HEK293 (cell line): ENCODE results near the gene TCF7L1.

Experiments used
- CTCF ChIA-PET: fragments of 350-600 bp; formaldehyde crosslinking; extraction: SDS; loops from one replicate; lab custom pipeline; 2021; ENCODE audit warnings: antibody characterized with exemption; lab: Yijun Ruan, JAX
- POLR2A ChIA-PET: fragments of 300-600 bp; formaldehyde crosslinking; extraction: SDS; loops from one replicate; lab custom pipeline; 2020; ENCODE audit warnings: antibody characterized with exemption, inconsistent platforms; lab: Yijun Ruan, JAX
- H3K27ac ChIP-seq: fragments of 200-500 bp; sonication (Bioruptor generic); 2 replicates; pipeline ENCODE4 v1.5.1; 2014; ENCODE audit warnings: low read depth, low read length, control low read depth, inconsistent platforms; ENCODE audit errors: extremely low read depth
- H3K36me3 ChIP-seq, 2 experiments: fragments of 200-500 bp in 1 of 2; sonication (Bioruptor generic) in 1 of 2; 1 replicate in 1 of 2; 2 replicates in 1 of 2; pipeline ENCODE4 v1.5.1; 2014 to 2017; ENCODE audit warnings: inconsistent platforms in 2 of 2, low read length in 2 of 2; ENCODE audit not compliant: control insufficient read depth in 2 of 2, insufficient read depth in 1 of 2
- H3K4me1 ChIP-seq: fragments of 200-500 bp; sonication (Bioruptor generic); 2 replicates; pipeline ENCODE4 v1.5.1; 2014; ENCODE audit warnings: mild to moderate bottlenecking, low read length, inconsistent platforms; ENCODE audit not compliant: control insufficient read depth, insufficient read depth
- H3K4me3 ChIP-seq: 2 replicates; pipeline ENCODE4 v1.5.1; 2011; ENCODE audit warnings: low read depth, mild to moderate bottlenecking, control low read depth, low read length, moderate library complexity
- H3K9me3 ChIP-seq: fragments of 200-500 bp; sonication (Bioruptor generic); 2 replicates; pipeline ENCODE4 v1.5.1; 2014; ENCODE audit warnings: low read depth, low read length, inconsistent platforms; ENCODE audit not compliant: control insufficient read depth, insufficient read depth
- GLI4 ChIP-seq: fragments of 450-650 bp; formaldehyde crosslinking; IDR thresholded peaks from 2 replicates; pipeline ENCODE4 v1.5.1; 2016; ENCODE audit warnings: missing biosample characterization, missing genetic modification characterization
- HOXC10 ChIP-seq: sonication (generic); formaldehyde crosslinking; IDR thresholded peaks from 2 replicates; pipeline ENCODE4 v1.8.1; 2023; ENCODE audit warnings: mild to moderate bottlenecking, missing genetic modification reagents
- HOXD13 ChIP-seq: sonication (generic); formaldehyde crosslinking; IDR thresholded peaks from 2 replicates; pipeline ENCODE4 v1.8.0; 2022; ENCODE audit warnings: missing genetic modification reagents, borderline replicate concordance
- KLF1 ChIP-seq: fragments of 450-650 bp; formaldehyde crosslinking; IDR thresholded peaks from 2 replicates; pipeline ENCODE4 v1.5.1; 2016; ENCODE audit warnings: missing biosample characterization, missing genetic modification characterization
- MYNN ChIP-seq: fragments of 450-650 bp; formaldehyde crosslinking; IDR thresholded peaks from 2 replicates; pipeline ENCODE4 v1.5.1; 2016; ENCODE audit warnings: missing biosample characterization, missing genetic modification characterization, borderline replicate concordance
- PRDM1 ChIP-seq: fragments of 450-650 bp; formaldehyde crosslinking; IDR thresholded peaks from 2 replicates; pipeline ENCODE4; 2016; ENCODE audit warnings: missing biosample characterization, missing genetic modification characterization
- SP7 ChIP-seq: fragments of 450-650 bp; formaldehyde crosslinking; IDR thresholded peaks from 2 replicates; pipeline ENCODE4 v1.5.1; 2016; ENCODE audit warnings: missing biosample characterization, missing genetic modification characterization
- ZBTB1 ChIP-seq: fragments of 450-650 bp; formaldehyde crosslinking; IDR thresholded peaks from 2 replicates; pipeline ENCODE4 v1.5.1; 2016; ENCODE audit warnings: missing biosample characterization, missing genetic modification characterization
- ZBTB17 ChIP-seq: fragments of 450-650 bp; formaldehyde crosslinking; IDR thresholded peaks from 2 replicates; pipeline ENCODE4 v1.5.1; 2016; ENCODE audit warnings: missing biosample characterization, missing genetic modification characterization
- ZEB2 ChIP-seq: fragments of 450-650 bp; formaldehyde crosslinking; IDR thresholded peaks from 2 replicates; pipeline ENCODE4 v1.5.1; 2016; ENCODE audit warnings: missing biosample characterization, missing genetic modification characterization
- ZNF140 ChIP-seq: fragments of 450-650 bp; formaldehyde crosslinking; IDR thresholded peaks from 2 replicates; pipeline ENCODE4 v1.5.1; 2016; ENCODE audit warnings: missing biosample characterization, missing genetic modification characterization
- ZNF211 ChIP-seq: fragments of 450-650 bp; formaldehyde crosslinking; IDR thresholded peaks from 2 replicates; pipeline ENCODE4 v1.5.1; 2016; ENCODE audit warnings: low read depth, missing biosample characterization, missing genetic modification characterization
- ZNF26 ChIP-seq: fragments of 450-650 bp; formaldehyde crosslinking; IDR thresholded peaks from 2 replicates; pipeline ENCODE4 v1.5.1; 2016; ENCODE audit warnings: missing biosample characterization, missing genetic modification characterization
- ZNF266 ChIP-seq: fragments of 450-650 bp; formaldehyde crosslinking; IDR thresholded peaks from 2 replicates; pipeline ENCODE4 v1.5.1; 2016; ENCODE audit warnings: missing biosample characterization, missing genetic modification characterization, low read depth
- ZNF350 ChIP-seq: fragments of 450-650 bp; formaldehyde crosslinking; IDR thresholded peaks from 2 replicates; pipeline ENCODE4 v1.5.0; 2017; ENCODE audit warnings: missing biosample characterization, mild to moderate bottlenecking, missing genetic modification characterization
- ZNF354C ChIP-seq: fragments of 450-650 bp; formaldehyde crosslinking; IDR thresholded peaks from 2 replicates; pipeline ENCODE4 v1.5.1; 2016; ENCODE audit warnings: missing biosample characterization, missing genetic modification characterization, low read depth, borderline replicate concordance
- ZNF514 ChIP-seq: fragments of 450-650 bp; formaldehyde crosslinking; IDR thresholded peaks from 2 replicates; pipeline ENCODE4 v1.5.1; 2016; ENCODE audit warnings: missing biosample characterization, missing genetic modification characterization
- ZNF555 ChIP-seq: fragments of 450-650 bp; formaldehyde crosslinking; conservative IDR thresholded peaks from 2 replicates; pipeline ENCODE4 v1.5.1; 2017; ENCODE audit warnings: missing biosample characterization, mild to moderate bottlenecking, missing genetic modification characterization, inconsistent platforms
- ZNF561 ChIP-seq: fragments of 450-650 bp; IDR thresholded peaks from 2 replicates; pipeline ENCODE4 v1.5.1; 2018; ENCODE audit warnings: missing biosample characterization, missing genetic modification characterization, borderline replicate concordance
- ZNF621 ChIP-seq: fragments of 450-650 bp; formaldehyde crosslinking; IDR thresholded peaks from 2 replicates; pipeline ENCODE4 v1.5.1; 2017; ENCODE audit warnings: missing biosample characterization, missing genetic modification characterization
- ZNF843 ChIP-seq: fragments of 450-650 bp; formaldehyde crosslinking; IDR thresholded peaks from 2 replicates; pipeline ENCODE4 v1.5.1; 2016; ENCODE audit warnings: missing biosample characterization, missing genetic modification characterization
- TF ChIP-seq, protein P1 (sequence below): fragments of 450-650 bp; formaldehyde crosslinking; IDR thresholded peaks from 2 replicates; pipeline ENCODE4 v1.5.1; 2016; ENCODE audit warnings: missing biosample characterization, missing genetic modification characterization
- TF ChIP-seq, protein P2 (sequence below): fragments of 450-650 bp; formaldehyde crosslinking; IDR thresholded peaks from 2 replicates; pipeline ENCODE4 v1.5.1; 2017; ENCODE audit warnings: missing biosample characterization, missing genetic modification characterization
- TF ChIP-seq, protein P3 (sequence below): fragments of 450-650 bp; formaldehyde crosslinking; IDR thresholded peaks from 2 replicates; pipeline ENCODE4 v1.5.1; 2016; ENCODE audit warnings: missing biosample characterization, missing genetic modification characterization, borderline replicate concordance

The TCF7L1 gene

DNA sequence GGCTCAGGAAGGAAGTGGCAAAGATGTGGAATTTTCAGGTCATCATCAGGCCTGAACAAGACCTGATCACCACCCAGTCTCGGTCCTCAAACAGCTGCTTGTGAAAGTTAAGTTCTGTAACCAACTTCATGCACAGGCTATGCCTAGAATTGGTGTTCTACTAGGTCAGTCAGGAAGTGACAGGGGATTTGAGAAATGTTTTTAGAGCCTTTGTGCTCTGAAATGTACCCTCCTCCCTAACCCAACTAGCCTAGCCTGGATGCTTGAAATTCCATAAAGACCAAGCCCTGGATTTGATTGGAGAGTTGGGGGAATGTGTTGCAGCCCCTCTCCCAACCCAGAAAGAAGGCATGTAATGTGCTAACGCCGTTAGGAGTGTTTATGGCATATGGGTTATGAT is 131.3 kb downstream of the TCF7L1 start:
- no peaks in the 10 kb centered on the region for H3K9me3 ChIP-seq
- H3K27ac ChIP-seq, result no peak overlapping the region
- no peaks in the 10 kb centered on the region for H3K36me3 ChIP-seq
- no peaks in the 10 kb centered on the region for H3K4me1 ChIP-seq
- ChIA-PET POLR2A (interaction anchor here (0.6 kb wide), 1 partner anchor 36 kb away, joined by 3 read pairs; no protein-coding TSS in a partner anchor), CTCF (interaction anchor here (0.7 to 4.5 kb wide), 4 partner anchors 9 to 252 kb away, joined by 3 to 44 read pairs (median 28); no protein-coding TSS in a partner anchor)
- no peak overlapping the region for H3K4me3 ChIP-seq
- no peak for TF ChIP-seq ZNF266 (tag by site-specific recombination)
- TF ChIP-seq, protein P1, sequence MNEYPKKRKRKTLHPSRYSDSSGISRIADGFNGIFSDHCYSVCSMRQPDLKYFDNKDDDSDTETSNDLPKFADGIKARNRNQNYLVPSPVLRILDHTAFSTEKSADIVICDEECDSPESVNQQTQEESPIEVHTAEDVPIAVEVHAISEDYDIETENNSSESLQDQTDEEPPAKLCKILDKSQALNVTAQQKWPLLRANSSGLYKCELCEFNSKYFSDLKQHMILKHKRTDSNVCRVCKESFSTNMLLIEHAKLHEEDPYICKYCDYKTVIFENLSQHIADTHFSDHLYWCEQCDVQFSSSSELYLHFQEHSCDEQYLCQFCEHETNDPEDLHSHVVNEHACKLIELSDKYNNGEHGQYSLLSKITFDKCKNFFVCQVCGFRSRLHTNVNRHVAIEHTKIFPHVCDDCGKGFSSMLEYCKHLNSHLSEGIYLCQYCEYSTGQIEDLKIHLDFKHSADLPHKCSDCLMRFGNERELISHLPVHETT (tag by site-specific recombination), result no peak
- no peak for TF ChIP-seq ZNF26 (tag by site-specific recombination)
- TF ChIP-seq HOXC10, result no peak
- TF ChIP-seq ZNF211 (tag by site-specific recombination), result no peak
- TF ChIP-seq ZNF514 (tag by site-specific recombination), result no peak
- TF ChIP-seq ZNF843, result no peak
- no peak for TF ChIP-seq ZBTB17 (tag by site-specific recombination)
- TF ChIP-seq KLF1 (tag by site-specific recombination), result no peak
- no peak for TF ChIP-seq ZNF350 (tag by site-specific recombination)
- TF ChIP-seq ZBTB1, result no peak
- no peak for TF ChIP-seq ZNF621 (tag by site-specific recombination)
- TF ChIP-seq SP7 (tag by site-specific recombination), result no peak
- no peak for TF ChIP-seq ZNF561
- no peak for TF ChIP-seq ZNF140 (tag by site-specific recombination)
- no peak for TF ChIP-seq PRDM1 (tag by site-specific recombination)
- TF ChIP-seq, protein P2, sequence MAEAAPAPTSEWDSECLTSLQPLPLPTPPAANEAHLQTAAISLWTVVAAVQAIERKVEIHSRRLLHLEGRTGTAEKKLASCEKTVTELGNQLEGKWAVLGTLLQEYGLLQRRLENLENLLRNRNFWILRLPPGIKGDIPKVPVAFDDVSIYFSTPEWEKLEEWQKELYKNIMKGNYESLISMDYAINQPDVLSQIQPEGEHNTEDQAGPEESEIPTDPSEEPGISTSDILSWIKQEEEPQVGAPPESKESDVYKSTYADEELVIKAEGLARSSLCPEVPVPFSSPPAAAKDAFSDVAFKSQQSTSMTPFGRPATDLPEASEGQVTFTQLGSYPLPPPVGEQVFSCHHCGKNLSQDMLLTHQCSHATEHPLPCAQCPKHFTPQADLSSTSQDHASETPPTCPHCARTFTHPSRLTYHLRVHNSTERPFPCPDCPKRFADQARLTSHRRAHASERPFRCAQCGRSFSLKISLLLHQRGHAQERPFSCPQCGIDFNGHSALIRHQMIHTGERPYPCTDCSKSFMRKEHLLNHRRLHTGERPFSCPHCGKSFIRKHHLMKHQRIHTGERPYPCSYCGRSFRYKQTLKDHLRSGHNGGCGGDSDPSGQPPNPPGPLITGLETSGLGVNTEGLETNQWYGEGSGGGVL (tag by site-specific recombination), result no peak
- no peak for TF ChIP-seq ZEB2 (tag by site-specific recombination)
- TF ChIP-seq HOXD13 (CRISPR knock-in tag), result no peak

GRCh38 chr2:85265304-85265703 is 132.1 kb downstream of the TCF7L1 start:
- Histone ChIP-seq H3K9me3 (no peaks in the 10 kb centered on the region), H3K4me1 (no peaks in the 10 kb centered on the region), H3K4me3 (no peak overlapping the region), H3K27ac (no peak overlapping the region), H3K36me3 (no peaks in the 10 kb centered on the region)
- ChIA-PET CTCF (interaction anchor here (0.6 to 4.5 kb wide), 8 partner anchors 9 to 78 kb away, joined by 3 to 44 read pairs (median 6); no protein-coding TSS in a partner anchor), POLR2A (no interaction called here)
- TF ChIP-seq ZNF555 (tag by site-specific recombination) (no peak), ZNF350 (tag by site-specific recombination) (no peak), MYNN (no peak), GLI4 (no peak), ZNF354C (tag by site-specific recombination) (no peak)
- TF ChIP-seq, protein P3, sequence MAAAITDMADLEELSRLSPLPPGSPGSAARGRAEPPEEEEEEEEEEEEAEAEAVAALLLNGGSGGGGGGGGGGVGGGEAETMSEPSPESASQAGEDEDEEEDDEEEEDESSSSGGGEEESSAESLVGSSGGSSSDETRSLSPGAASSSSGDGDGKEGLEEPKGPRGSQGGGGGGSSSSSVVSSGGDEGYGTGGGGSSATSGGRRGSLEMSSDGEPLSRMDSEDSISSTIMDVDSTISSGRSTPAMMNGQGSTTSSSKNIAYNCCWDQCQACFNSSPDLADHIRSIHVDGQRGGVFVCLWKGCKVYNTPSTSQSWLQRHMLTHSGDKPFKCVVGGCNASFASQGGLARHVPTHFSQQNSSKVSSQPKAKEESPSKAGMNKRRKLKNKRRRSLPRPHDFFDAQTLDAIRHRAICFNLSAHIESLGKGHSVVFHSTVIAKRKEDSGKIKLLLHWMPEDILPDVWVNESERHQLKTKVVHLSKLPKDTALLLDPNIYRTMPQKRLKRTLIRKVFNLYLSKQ (tag by site-specific recombination), result no peak
